K562 treated with DMSO at 1 percent for 48 hours (cell line): ENCODE results near the gene USP40. TPM values are rescaled to one million over a fixed set of nuclear protein-coding genes. Genes with fewer than 3 reads are reported as not detected.

Experiments used
- total RNA-seq: library from RNA; unstranded; fragments of 300-600 nt; gene quantifications from 2 replicates; pipeline ENCODE4 v1.2.3, GENCODE V29; 2022; ENCODE audit warnings: low replicate concordance; ENCODE audit errors: extremely low read depth

The USP40 gene, protein sequence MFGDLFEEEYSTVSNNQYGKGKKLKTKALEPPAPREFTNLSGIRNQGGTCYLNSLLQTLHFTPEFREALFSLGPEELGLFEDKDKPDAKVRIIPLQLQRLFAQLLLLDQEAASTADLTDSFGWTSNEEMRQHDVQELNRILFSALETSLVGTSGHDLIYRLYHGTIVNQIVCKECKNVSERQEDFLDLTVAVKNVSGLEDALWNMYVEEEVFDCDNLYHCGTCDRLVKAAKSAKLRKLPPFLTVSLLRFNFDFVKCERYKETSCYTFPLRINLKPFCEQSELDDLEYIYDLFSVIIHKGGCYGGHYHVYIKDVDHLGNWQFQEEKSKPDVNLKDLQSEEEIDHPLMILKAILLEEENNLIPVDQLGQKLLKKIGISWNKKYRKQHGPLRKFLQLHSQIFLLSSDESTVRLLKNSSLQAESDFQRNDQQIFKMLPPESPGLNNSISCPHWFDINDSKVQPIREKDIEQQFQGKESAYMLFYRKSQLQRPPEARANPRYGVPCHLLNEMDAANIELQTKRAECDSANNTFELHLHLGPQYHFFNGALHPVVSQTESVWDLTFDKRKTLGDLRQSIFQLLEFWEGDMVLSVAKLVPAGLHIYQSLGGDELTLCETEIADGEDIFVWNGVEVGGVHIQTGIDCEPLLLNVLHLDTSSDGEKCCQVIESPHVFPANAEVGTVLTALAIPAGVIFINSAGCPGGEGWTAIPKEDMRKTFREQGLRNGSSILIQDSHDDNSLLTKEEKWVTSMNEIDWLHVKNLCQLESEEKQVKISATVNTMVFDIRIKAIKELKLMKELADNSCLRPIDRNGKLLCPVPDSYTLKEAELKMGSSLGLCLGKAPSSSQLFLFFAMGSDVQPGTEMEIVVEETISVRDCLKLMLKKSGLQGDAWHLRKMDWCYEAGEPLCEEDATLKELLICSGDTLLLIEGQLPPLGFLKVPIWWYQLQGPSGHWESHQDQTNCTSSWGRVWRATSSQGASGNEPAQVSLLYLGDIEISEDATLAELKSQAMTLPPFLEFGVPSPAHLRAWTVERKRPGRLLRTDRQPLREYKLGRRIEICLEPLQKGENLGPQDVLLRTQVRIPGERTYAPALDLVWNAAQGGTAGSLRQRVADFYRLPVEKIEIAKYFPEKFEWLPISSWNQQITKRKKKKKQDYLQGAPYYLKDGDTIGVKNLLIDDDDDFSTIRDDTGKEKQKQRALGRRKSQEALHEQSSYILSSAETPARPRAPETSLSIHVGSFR
- total RNA-seq, result not detected in 2 replicates

DNA sequence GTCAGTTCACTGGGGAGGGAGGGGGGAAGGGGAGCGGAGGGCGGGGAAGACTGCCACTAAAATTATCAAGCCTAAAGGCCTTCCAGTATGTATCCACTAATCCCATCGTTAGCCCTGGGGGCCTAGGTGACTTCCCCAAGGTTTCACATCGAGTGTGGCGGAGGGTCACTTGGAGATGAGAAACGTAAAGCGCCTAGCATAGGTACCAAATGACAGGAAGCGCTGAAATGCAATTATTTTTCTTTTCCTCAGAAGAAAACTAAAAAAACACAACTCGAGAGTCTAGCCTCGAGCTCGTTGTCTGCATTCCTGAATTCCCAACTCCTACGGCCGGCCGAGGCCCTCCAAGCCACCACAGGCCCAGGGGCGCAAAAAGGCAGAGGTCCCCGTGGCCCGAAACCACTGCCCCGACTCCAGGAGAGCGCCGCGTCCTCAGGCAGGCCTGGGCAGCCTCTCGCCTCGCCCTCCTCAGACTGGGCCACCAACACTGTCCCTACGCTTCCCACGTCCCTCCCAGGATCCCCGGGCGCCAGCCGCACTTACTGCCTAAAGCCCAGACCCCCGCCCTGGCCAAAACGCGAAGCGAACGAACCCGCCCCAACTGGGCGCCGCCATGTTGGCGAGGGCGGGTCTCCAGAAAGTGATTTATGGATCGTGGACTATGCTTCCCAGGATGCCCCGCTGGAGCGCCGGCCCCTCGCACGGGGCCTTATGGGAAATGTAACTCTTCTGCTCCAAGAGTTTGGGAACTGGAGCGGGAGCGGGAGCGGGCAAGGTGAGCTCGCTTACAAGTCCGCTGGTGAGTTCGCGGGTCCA lies at the start of gene USP40:
TSS of gene USP40 (minus strand) at position 642 of the 816 bp plus-strand sequence. CDS start 1,228 bp downstream, outside the sequence.

Other genes starting within 250 kb of the USP40 start
- not detected in 2 replicates for gene DGKD, start 212.3 kb downstream of the USP40 start, total RNA-seq
- not detected in 2 replicates for gene UGT1A8, start 50.9 kb upstream of the USP40 start, total RNA-seq
- not detected in 2 replicates for gene UGT1A10, start 69.7 kb upstream of the USP40 start, total RNA-seq
- gene UGT1A9, start 105.1 kb upstream of the USP40 start, total RNA-seq, result not detected in 2 replicates
- gene UGT1A7, start 115.1 kb upstream of the USP40 start, total RNA-seq, result not detected in 2 replicates
- not detected in 2 replicates for gene UGT1A6, start 126.1 kb upstream of the USP40 start, total RNA-seq
- not detected in 2 replicates for gene UGT1A5, start 146.1 kb upstream of the USP40 start, total RNA-seq
- gene UGT1A4, start 152.0 kb upstream of the USP40 start, total RNA-seq, result not detected in 2 replicates
- gene UGT1A3, start 162.3 kb upstream of the USP40 start, total RNA-seq, result not detected in 2 replicates
- not detected in 2 replicates for gene UGT1A1, start 193.5 kb upstream of the USP40 start, total RNA-seq
- not detected in 2 replicates for gene MROH2A, start 211.5 kb upstream of the USP40 start, total RNA-seq